ENCODE results near the gene EXOSC5.

The EXOSC5 gene

GRCh38 chr19:41367848-41368301 is 29.3 kb downstream of the EXOSC5 start:
- TF ChIP-seq CTCF (IDR thresholded peaks at IDR 0.05; ENCODE audit: insufficient read depth, low read depth, low read length, missing control alignments) = no peak
- no peak overlapping the region for H3K4me3 ChIP-seq (ENCODE audit: low read depth, low read length)
- no peak for DNase-seq (ENCODE audit: low read depth)

GRCh38 chr19:41366089-41366488 is 31.1 kb downstream of the EXOSC5 start:
- no peak overlapping the region for H3K4me3 ChIP-seq (ENCODE audit: low read depth, low read length)
- peak; percentile 44 for TF ChIP-seq CTCF (IDR thresholded peaks at IDR 0.05; ENCODE audit: insufficient read depth, low read depth, low read length, missing control alignments)
- peak; percentile 63 for DNase-seq (ENCODE audit: low read depth)

- TF ChIP-seq CTCF (IDR thresholded peaks at IDR 0.05; ENCODE audit: insufficient read depth, low read depth, low read length, missing control alignments) = no peak
- H3K4me3 ChIP-seq (ENCODE audit: low read depth, low read length) = peak overlapping the region; percentile 71
- DNase-seq (ENCODE audit: low read depth) = peak; percentile 42
These were observed 32.4 kb downstream of the EXOSC5 start for GRCh38 chr19:41364524-41365391.

GRCh38 chr19:41363753-41364523 is 33.2 kb downstream of the EXOSC5 start, which contains the start of gene B9D2:
TSS of gene B9D2 (minus strand) at chr19:41364149. CDS start at chr19:41363519, 630 bp downstream.
- DNase-seq (ENCODE audit: low read depth) = peak; percentile 99
- peak within 1 kb of the TSS; percentile 71 for H3K4me3 ChIP-seq (ENCODE audit: low read depth, low read length)
- no peak for TF ChIP-seq CTCF (IDR thresholded peaks at IDR 0.05; ENCODE audit: insufficient read depth, low read depth, low read length, missing control alignments)

- TF ChIP-seq CTCF (IDR thresholded peaks at IDR 0.05; ENCODE audit: insufficient read depth, low read depth, low read length, missing control alignments) = no peak
- peak; percentile 43 for DNase-seq (ENCODE audit: low read depth)
- H3K4me3 ChIP-seq (ENCODE audit: low read depth, low read length) = peak overlapping the region; percentile 71
These were observed 33.8 kb downstream of the EXOSC5 start for GRCh38 chr19:41363371-41363752.

GRCh38 chr19:41362143-41362847 is 34.9 kb downstream of the EXOSC5 start:
- DNase-seq (ENCODE audit: low read depth) = no peak
- no peak overlapping the region for H3K4me3 ChIP-seq (ENCODE audit: low read depth, low read length)
- TF ChIP-seq CTCF (IDR thresholded peaks at IDR 0.05; ENCODE audit: insufficient read depth, low read depth, low read length, missing control alignments) = no peak
